Left kidney (tissue), 2 donors: ENCODE data around the gene MIAT. TPM values are rescaled to one million over a fixed set of nuclear protein-coding genes. Genes with fewer than 3 reads are reported as not detected.

Experiments used
- DNase-seq: peaks from one replicate; pipeline ENCODE4 v3.0.0-alpha.2; 2013
- polyA plus RNA-seq: library from polyadenylated mRNA; unstranded; fragments of 120-200 nt; gene quantifications from one replicate; pipeline ENCODE4 v1.2.1, GENCODE V29; 2013; ENCODE audit not compliant: insufficient read length

MIAT gene
- polyA plus RNA-seq, 1 donor, result 0.52 TPM

GRCh38 chr22:26669060-26669481 lies 11.7 kb downstream of the MIAT start:
- no peak for DNase-seq

DNA sequence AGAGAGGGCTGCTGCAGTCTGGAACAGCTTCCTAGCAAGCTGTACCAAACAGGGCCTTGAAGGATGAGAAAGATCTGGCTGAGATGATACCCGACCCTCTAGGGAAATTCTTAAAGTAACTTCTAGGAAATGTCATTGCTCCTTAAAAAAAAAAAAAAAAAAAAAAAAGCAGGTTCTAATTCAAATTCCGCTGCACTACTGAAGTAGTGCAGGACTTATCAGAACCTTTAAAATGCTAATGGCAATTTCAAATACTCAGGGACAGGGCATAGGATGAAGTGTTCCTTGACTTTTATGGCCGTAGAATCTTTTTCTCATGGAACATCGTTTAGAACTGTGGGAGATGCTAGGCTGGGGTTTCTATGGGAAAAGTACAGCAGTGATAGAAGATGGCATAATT lies 13.1 kb downstream of the MIAT start:
- DNase-seq, result no peak

- DNase-seq, result no peak
Observed at GRCh38 chr22:26671317-26672059, 14.1 kb downstream of the MIAT start.

- no peak for DNase-seq
Observed at GRCh38 chr22:26672060-26672471, 14.7 kb downstream of the MIAT start.

- DNase-seq, result peak; percentile 94
Observed at GRCh38 chr22:26672590-26673468, 15.4 kb downstream of the MIAT start.

GRCh38 chr22:26673486-26673885 lies 16.1 kb downstream of the MIAT start:
- DNase-seq, result no peak

GRCh38 chr22:26674211-26675190 lies 17.1 kb downstream of the MIAT start:
- no peak for DNase-seq

GRCh38 chr22:26675687-26676268 lies 18.4 kb downstream of the MIAT start:
- DNase-seq, result no peak

- no peak for DNase-seq
Observed at GRCh38 chr22:26677217-26677616, 19.8 kb downstream of the MIAT start.

DNA sequence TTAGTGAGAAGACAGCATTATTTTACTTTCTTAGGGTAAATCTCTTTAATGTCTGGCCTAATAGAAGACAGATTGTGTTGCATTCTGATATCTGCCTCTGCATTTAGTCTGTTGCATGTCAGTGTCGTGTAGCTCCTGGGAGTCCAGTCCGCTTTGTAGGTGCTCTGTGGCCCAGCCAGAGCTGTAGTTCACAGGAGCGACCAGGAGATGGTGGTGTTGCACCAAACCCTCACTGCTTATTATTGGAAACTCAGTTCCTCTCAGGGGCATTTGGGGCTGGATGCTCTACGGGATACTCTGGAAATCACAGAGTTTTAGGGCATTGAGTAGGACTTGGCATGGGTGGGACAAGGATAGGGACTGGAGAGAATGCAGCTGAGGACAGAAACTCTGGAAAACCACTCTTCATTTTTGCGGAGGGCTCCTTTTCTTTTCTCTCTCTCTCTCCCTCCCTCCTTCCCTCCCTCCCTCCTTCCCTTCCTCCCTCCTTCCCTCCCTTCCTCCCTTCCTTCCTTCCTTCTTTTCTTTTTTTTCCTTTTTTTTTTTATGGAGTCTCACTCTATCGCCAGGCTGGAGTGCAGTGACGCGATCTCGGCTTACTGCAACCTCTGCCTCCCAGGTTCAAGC lies 21.7 kb downstream of the MIAT start:
- DNase-seq, result peak; percentile 81

- no peak for DNase-seq
Observed at GRCh38 chr22:26680485-26680884, 23.1 kb downstream of the MIAT start.

DNA sequence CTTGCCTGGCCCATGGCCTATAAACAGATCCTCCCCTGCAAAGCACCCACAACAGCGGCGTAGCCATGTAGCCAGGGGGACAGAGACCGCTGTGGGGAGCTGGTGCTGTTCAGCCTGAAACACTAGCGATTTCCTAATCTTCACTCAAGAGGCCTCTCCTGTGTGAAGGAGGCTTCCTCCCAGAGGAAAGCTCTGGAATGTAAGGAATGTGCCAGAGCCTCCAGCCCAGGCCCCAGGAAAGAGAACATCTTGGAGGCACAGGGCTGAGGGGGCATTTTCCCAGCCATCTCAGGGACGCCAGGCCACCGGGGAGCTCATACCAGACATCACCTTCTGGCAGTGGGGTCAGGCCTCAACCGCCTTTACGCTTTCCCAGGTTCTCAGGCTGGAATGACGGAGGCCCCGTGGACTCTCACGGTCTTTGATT lies 24.0 kb downstream of the MIAT start:
- DNase-seq, result no peak

GRCh38 chr22:26684168-26684567 lies 26.8 kb downstream of the MIAT start:
- no peak for DNase-seq

- DNase-seq, result no peak
Observed at GRCh38 chr22:26685601-26686000, 28.2 kb downstream of the MIAT start.

- DNase-seq, result no peak
Observed at GRCh38 chr22:26687439-26687838, 30.1 kb downstream of the MIAT start.

- no peak for DNase-seq
Observed at GRCh38 chr22:26689513-26690301, 32.3 kb downstream of the MIAT start.

DNA sequence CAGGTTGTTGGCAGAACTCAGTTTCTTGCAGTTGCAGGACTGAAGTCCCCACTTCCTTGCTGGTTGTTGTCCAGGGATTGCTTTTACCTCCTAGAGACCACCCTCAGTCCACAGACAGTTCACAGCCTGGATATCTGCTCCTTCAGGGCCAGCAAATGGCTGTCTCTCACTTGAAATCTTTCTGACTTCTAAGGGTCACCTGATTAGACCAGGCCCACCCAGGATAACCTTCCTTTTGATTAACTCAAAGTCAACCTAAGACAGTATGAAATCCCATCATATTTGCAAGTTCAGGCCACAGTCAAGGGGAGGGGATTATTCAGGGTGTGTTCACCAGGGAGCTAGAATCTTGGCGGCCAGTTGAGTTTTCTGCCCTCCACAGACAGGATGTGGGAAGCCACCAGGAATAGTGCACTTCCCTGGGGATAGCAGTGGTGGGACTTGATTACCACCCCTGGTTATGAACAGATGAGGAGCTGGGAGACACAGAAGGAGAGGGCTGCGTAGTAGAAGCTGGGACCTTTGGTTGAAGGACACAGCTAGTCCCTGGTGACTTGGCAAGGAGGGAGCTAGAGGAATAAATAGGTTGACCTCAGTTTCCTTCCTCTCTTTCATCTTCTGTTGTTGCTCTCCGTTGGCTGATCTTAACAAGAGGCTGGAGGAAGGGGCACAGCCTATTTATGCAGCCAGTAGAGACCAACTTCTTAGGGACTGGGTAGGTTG lies 33.4 kb downstream of the MIAT start:
- no peak for DNase-seq

GRCh38 chr22:26691377-26691716 lies 34.0 kb downstream of the MIAT start:
- DNase-seq, result no peak

DNA sequence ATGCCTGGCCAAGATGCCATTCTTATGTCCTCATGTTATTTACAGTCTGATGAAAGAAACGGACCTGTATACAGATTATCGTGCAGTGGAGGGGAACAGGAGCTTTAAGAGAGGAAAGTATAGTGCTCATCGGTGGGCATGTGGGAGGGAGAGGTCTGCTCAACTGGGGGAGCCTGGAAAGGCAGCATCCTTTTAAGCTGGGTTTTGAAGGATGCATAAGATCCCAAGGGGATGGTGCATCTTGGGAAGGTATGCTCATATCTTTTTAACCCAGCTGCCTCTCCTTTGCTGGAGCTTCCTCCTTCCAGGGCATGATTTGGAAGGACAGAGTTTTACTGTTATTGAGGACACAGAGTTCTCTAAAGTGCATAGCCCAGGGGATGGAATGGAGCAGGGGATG lies 34.8 kb downstream of the MIAT start:
- no peak for DNase-seq

- DNase-seq, result no peak
Observed at GRCh38 chr22:26697151-26697550, 39.8 kb downstream of the MIAT start.
